Middle frontal gyrus (tissue), 1 donor: ENCODE results near the gene FAIM.
"Not testable (repeated sequence)": the region's sequence is repeated elsewhere in the genome, so short reads cannot be mapped to it uniquely, and the experiment has no call there.

Experiments used
- DNase-seq: peaks from one replicate; pipeline ENCODE4 v3.0.0-alpha.2; 2015; ENCODE audit warnings: low spot score; ENCODE audit errors: extremely low spot score

Gene FAIM

GRCh38 chr3:138600100-138600745 lies 8.3 kb upstream of the FAIM start:
- no peak for DNase-seq

- DNase-seq, result not testable (repeated sequence)
Observed at GRCh38 chr3:138601661-138602060, 6.9 kb upstream of the FAIM start.

DNA sequence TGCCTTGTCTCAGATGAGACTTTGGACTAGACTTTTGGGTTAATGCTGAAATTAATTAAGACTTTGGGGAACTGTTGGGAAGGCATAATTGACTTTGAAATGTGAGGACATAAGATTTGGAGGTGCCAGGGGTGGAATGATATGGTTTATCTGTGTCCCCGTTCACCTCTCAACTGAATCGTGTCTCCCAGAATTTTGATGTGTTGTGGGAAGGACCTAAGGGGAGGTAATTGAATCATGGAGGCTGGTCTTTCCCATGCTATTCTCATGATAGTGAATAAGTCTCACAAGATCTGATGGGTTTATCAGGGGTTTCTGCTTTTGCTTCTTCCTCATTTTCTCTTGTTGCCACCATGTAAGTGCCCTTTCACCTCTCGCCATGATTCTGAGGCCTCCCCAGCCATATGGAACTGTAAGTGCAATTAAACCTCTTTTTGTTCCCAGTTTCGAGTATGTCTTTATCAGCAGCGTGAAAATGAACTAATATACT lies 4.4 kb upstream of the FAIM start:
- not testable (repeated sequence) for DNase-seq

DNA sequence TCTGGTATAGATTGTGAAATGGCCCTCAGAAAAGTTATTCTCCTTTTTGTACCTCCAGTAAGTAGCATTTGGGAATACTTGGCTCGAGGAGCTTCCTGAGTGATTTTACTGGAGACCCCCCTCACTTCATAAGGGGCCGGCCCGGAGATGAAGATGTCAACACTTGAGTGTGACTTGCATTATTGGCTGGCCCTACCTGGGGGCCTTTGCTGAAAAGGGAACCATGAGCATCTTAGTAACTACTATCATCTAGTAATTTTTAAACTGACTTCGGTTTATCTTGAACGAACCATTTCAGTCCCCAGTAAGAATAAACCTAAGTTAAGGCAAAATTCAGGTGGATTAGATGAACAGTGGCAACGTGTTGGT lies 1.3 kb downstream of the FAIM start:
- no peak for DNase-seq

DNA sequence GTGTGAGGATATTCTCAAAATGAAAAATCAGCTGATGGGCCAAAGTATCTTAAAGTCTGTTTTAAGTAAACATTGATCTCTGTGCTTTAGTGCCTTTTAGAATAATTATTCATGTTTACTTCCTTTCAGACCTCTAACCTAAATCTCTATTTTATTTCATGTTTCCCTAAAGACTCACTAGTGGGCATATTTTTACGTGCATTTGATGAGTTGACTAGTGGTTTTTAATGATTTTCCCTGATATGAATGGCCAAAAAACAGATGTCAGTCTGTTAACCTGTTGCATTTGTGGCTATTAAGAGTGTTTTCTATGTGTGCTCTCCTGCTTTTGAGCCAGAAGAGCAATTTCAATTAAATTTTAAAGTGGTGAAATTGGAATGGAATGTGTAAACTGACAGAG lies 6.9 kb downstream of the FAIM start:
- no peak for DNase-seq

DNA sequence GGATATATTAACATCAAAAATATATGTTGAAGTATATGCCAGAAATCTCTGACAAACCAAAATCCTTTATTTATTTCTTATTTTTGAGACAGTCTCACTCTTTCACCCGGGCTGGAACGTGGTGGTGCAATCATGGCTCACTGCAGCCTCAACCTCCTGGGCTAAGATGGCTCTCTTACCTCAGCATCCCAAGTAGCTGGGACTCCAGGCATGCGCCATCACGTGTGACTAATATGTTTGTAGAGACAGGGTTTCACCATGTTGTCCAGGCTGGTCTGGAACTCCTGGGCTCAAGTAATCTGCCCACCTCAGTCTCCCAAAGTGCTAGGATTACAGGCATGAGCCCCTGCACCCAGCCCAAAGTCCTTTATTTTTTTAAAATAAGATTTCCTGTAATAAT lies 11.9 kb downstream of the FAIM start:
- DNase-seq, result no peak

DNA sequence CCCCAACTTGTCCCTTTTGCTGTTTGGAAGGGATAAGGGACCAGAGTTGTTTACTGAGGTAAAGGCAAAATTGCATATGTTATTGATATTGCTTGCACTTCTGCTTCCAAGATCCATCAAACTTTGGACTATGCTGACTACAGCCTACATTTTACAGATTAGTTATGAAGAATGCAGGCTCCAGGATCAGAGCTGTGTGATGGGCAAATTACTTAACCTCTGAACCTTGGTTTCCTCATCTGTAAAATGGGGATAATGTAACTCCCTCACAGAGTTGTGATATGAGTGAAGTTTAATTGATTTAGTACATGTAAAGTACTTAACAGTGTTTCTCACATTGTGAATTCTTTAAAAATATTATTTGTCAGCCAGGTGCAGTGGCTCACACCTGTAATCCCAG lies 15.9 kb downstream of the FAIM start:
- DNase-seq, result no peak

DNA sequence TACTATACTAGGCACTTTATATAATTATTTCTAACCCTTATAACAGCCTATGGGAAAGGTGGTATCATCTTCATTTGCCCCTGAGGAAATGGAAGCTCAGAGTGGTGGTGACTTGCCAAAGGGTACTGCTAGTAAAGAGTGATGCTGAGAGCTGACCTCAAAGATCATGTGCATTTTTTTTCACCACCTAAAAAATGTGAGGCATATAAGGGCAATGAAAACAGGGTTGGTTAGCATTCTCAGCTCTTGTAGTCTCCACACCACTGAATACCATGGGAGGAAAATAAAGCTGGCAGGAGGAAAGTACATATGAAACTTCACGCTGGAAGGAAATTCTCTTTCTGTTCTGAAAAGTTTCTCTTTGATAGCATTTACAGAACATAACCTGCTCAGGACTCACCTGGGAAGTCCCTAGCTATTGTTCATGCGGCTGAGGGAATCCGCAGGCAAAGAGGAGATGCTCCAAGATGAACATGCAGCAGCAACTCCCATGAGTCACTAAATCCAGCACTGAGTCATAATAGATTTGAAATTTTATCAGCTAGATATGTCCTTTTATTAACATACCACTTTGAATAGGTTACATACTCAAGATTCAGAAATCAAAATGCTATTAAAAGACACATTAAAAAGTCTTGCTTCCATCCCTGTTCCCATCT lies 17.3 kb downstream of the FAIM start:
- no peak for DNase-seq

DNA sequence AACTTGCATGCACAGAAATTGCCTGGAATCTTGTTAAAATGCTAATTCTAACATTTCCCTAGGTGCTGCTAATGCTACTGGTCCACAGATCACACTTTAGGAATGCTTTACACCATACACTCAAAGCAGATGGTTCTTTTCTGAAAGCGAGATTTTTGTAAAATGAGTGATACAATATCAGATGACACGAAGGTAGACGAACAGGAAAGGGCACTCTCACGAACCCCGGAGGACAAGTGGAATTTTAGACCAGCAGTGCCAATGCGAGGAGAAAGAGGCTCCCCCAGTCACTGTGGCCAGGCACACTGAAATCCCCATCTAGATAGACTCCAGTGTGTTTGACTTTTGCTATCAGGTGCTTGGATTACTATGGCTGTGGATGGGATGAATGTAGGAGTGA lies 21.0 kb downstream of the FAIM start:
- no peak for DNase-seq

DNA sequence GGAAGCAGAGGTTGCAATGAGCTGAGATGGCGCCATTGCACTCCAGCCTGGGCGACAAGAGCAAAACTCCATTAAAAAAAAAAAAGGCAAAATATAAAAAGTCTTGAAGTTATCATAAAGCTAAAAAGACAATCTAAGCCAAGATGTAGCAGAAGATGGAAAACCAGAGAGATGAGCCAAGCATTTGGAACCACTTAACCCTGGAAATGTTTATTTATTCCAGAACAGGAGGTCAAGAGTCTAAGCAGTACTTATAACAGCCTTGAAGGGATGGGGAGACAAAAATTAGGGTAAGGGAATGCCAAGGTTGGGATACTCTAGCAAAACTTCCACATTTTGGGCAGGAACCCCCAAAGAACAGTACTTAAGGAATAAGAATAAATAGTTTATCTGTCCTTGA lies 30.1 kb downstream of the FAIM start:
- DNase-seq, result no peak

- no peak for DNase-seq
Observed at GRCh38 chr3:138640537-138640936, 32.0 kb downstream of the FAIM start.

- DNase-seq, result no peak
Observed at GRCh38 chr3:138642226-138642926, 33.8 kb downstream of the FAIM start.

DNA sequence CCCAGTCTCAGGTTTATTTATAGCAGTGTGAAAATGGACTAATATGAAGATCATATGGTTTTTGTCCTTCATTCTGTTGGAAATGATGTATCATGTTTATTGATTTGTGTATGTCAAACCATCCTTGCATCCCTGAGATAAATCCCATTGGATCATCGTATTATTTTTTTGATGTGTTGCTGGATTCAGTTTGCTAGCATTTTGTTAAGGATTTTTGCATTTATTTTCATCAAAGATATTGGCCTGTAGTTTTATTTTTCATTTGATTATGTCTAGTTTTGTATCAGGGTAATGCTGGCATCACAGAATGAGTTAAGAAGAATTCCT lies 34.3 kb downstream of the FAIM start:
- DNase-seq, result no peak

- DNase-seq, result no peak
Observed at GRCh38 chr3:138646008-138646407, 37.4 kb downstream of the FAIM start.

- DNase-seq, result no peak
Observed at GRCh38 chr3:138646513-138646912, 37.9 kb downstream of the FAIM start.

- no peak for DNase-seq
Observed at GRCh38 chr3:138649134-138649533, 40.6 kb downstream of the FAIM start.

DNA sequence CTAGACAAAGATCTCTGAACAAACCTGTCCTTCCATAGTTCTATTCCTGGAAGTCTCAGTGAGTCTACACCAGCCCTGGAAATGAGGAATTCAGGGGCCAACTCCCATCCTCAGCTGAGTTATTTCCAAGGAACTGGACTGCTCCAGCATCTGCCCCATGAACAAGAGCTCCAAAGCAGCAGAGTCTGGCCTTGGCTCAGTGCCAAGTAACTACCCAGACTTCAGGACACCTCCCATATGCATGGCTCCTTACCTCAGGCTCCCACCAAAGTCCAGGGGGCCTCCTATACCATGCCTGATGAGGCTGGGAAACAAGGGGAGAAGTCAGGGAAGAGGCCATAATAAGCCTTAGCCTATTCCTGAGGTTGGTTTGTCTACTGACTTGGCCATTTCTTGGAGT lies 45.0 kb downstream of the FAIM start:
- DNase-seq, result no peak

- no peak for DNase-seq
Observed at GRCh38 chr3:138657508-138657907, 48.9 kb downstream of the FAIM start.

- DNase-seq, result no peak
Observed at GRCh38 chr3:138668107-138668506, 59.5 kb downstream of the FAIM start.

GRCh38 chr3:138670407-138670806 lies 61.8 kb downstream of the FAIM start:
- no peak for DNase-seq

DNA sequence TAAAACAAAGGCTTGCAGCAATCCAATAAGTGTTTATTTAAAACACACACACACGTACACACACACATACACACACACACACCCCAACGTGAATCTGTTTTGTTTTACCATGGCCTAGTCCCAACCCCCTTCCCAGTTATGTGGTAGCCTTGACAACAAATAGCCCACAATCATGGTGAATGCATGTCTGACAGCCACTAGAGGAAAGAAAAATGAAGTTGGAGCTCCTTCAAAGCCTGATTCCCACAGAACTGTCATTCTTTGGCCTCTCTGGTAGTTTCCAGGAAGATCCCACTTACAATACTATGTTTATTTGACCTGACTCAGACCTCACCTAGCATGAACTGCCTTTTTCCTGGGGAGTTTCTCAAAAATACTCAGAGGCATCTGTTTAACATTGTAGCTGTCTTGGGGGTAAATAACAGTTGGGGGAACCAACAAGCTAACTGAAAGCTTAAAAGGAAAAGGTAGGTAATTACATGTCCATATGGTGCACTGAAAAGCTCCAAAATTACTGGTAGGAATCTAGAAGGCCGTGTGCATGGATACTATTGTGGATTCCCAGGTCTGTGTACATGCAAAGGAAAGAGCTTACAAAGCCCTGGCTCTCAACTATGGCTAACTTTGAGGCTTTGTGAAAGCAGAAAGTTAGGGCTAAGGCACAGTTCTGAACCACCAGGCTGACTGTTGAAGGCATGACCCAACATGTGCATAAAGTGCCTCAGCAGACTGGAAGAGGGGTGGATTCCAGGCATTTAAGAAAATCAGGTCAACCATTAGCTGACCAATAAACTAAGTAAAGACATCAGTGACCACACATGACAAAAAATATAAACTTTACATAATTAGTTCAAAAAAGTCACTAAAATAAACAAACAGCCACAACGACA lies 65.3 kb downstream of the FAIM start:
- no peak for DNase-seq

DNA sequence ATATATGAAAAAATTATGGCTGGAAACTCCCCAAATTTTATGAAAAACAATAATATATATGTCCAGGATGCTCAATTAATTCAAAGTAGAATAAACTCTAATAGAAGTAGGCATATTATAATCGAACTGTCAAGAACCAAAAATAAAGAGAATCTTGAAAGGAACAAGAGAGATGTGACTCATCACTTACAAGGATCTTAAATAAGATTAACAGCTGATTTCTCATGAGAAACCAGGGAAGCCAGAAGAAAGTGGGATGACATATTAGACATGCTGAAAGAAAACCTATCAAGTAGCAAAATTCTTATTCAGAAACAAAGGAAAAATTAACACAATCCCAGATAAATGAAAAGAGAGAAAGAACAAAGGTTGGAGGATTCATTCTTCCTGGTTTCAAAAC lies 66.8 kb downstream of the FAIM start:
- DNase-seq, result no peak
